SK-N-SH (cell line): ENCODE measurements around the gene RB1. TPM values are rescaled to one million over a fixed set of nuclear protein-coding genes. Genes with fewer than 3 reads are reported as not detected.

Experiments used
- CTCF ChIA-PET: fragments of 300-600, 350-600 bp; formaldehyde crosslinking; extraction: SDS; loops from one replicate; lab custom pipeline; 2021; lab: Yijun Ruan, JAX
- POLR2A ChIA-PET: fragments of 350-600 bp; sonication (Branson Sonifier 250); formaldehyde crosslinking; extraction: SDS; loops from one replicate; lab custom pipeline; 2020; ENCODE audit warnings: antibody characterized with exemption, inconsistent platforms; lab: Yijun Ruan, JAX
- DNase-seq: peaks from one replicate; pipeline ENCODE4 v3.0.0; 2012
- H2AFZ ChIP-seq: fragments of 200-600 bp; sonication (generic); 2 replicates; pipeline ENCODE4 v1.8.1; 2016; ENCODE audit warnings: antibody characterized with exemption, mild to moderate bottlenecking, low read depth
- H3F3A ChIP-seq: fragments of 200-600 bp; sonication (generic); replicated peaks from 2 replicates; pipeline ENCODE3; 2016; ENCODE audit warnings: antibody characterized with exemption, mild to moderate bottlenecking; ENCODE audit not compliant: insufficient read depth
- H3K27ac ChIP-seq, 2 experiments: fragments of 200-500 bp in 1 of 2; fragments of 200-600 bp in 1 of 2; sonication (Bioruptor generic) in 1 of 2; sonication (generic), shearing (Covaris generic) in 1 of 2; 2 replicates each; pipeline versions ENCODE4 v1.5.1 to v1.6.1; 2014 to 2016; ENCODE audit warnings: low read depth in 2 of 2, inconsistent platforms in 1 of 2, low read length in 1 of 2, mild to moderate bottlenecking in 1 of 2, mixed read lengths in 1 of 2
- H3K27me3 ChIP-seq: fragments of 200-600 bp; sonication (generic), shearing (Covaris generic); 2 replicates; pipeline ENCODE4 v1.6.1; 2016; ENCODE audit warnings: mixed run types; ENCODE audit not compliant: insufficient read depth
- H3K36me3 ChIP-seq, 2 experiments: fragments of 200-500 bp in 1 of 2; fragments of 200-600 bp in 1 of 2; sonication (Bioruptor generic) in 1 of 2; sonication (generic) in 1 of 2; replicated peaks in 1 of 2; 2 replicates each; pipeline versions ENCODE3 to v1.5.1; 2014 to 2016; ENCODE audit warnings: low read length in 1 of 2, mild to moderate bottlenecking in 1 of 2; ENCODE audit not compliant: insufficient read depth in 2 of 2, control insufficient read depth in 1 of 2
- H3K4me1 ChIP-seq, 2 experiments: fragments of 200-500 bp in 1 of 2; fragments of 200-600 bp in 1 of 2; sonication (Bioruptor generic) in 1 of 2; sonication (generic), shearing (Covaris generic) in 1 of 2; 2 replicates each; pipeline versions ENCODE4 v1.5.1 to v1.6.1; 2014 to 2016; ENCODE audit warnings: low read depth in 1 of 2, low read length in 1 of 2, mixed run types in 1 of 2; ENCODE audit not compliant: insufficient read depth in 2 of 2, control insufficient read depth in 1 of 2
- H3K4me2 ChIP-seq: fragments of 200-600 bp; sonication (generic), shearing (Covaris generic); 2 replicates; pipeline ENCODE4 v1.6.1; 2017; ENCODE audit warnings: mixed run types
- H3K4me3 ChIP-seq, 2 experiments: fragments of 200-500 bp in 1 of 2; fragments of 200-600 bp in 1 of 2; sonication (Bioruptor generic) in 1 of 2; sonication (generic), shearing (Covaris generic) in 1 of 2; 2 replicates each; pipeline versions ENCODE4 v1.5.1 to v1.8.1; 2014 to 2016; ENCODE audit warnings: low read depth in 2 of 2, inconsistent platforms in 1 of 2, low read length in 1 of 2, mild to moderate bottlenecking in 1 of 2, mixed read lengths in 1 of 2, moderate library complexity in 1 of 2
- H3K79me2 ChIP-seq: fragments of 200-600 bp; sonication (generic); 2 replicates; pipeline ENCODE4 v1.8.1; 2017; ENCODE audit warnings: mild to moderate bottlenecking; ENCODE audit not compliant: insufficient read depth
- H3K9ac ChIP-seq: fragments of 200-600 bp; sonication (generic); 2 replicates; pipeline ENCODE4 v1.6.1; 2017; ENCODE audit warnings: mixed run types
- H3K9me2 ChIP-seq: fragments of 200-600 bp; sonication (generic); 2 replicates; pipeline ENCODE4 v1.6.1; 2017; ENCODE audit warnings: mixed run types
- H3K9me3 ChIP-seq: fragments of 200-600 bp; sonication (generic); 2 replicates; pipeline ENCODE4 v1.6.1; 2017; ENCODE audit warnings: mixed run types, mild to moderate bottlenecking, moderate library complexity
- H4K20me1 ChIP-seq: fragments of 200-600 bp; sonication (generic); 2 replicates; pipeline ENCODE4 v1.6.1; 2017; ENCODE audit warnings: mild to moderate bottlenecking, mixed run types; ENCODE audit not compliant: insufficient read depth
- CHD2 ChIP-seq: fragments of 150-350 bp; IDR thresholded peaks from 2 replicates; pipeline ENCODE4 v1.6.1; 2018; ENCODE audit warnings: low read length; ENCODE audit not compliant: partially characterized antibody
- EP300 ChIP-seq, 2 experiments: IDR thresholded peaks; 2 replicates each; pipeline versions ENCODE4 v1.4.0 to v1.6.1; 2012; ENCODE audit warnings: borderline replicate concordance in 1 of 2, low read depth in 1 of 2, low read length in 1 of 2
- FOSL2 ChIP-seq: IDR thresholded peaks from 2 replicates; pipeline ENCODE4 v1.4.0; 2012; ENCODE audit warnings: low read depth, mild to moderate bottlenecking, moderate library complexity, borderline replicate concordance
- FOXJ3 ChIP-seq: sonication (generic); formaldehyde crosslinking; IDR thresholded peaks from 2 replicates; pipeline ENCODE4 v1.5.1; 2020; ENCODE audit warnings: mild to moderate bottlenecking, missing genetic modification reagents
- FOXM1 ChIP-seq: IDR thresholded peaks from 2 replicates; pipeline ENCODE4 v1.4.0; 2012; ENCODE audit warnings: low read depth, mild to moderate bottlenecking
- GABPA ChIP-seq: IDR thresholded peaks from 2 replicates; pipeline ENCODE4 v1.4.0; 2012; ENCODE audit warnings: low read depth, mild to moderate bottlenecking
- GATA2 ChIP-seq: sonication (generic); formaldehyde crosslinking; IDR thresholded peaks from 2 replicates; pipeline ENCODE4 v1.5.0; 2020; ENCODE audit warnings: mild to moderate bottlenecking, missing genetic modification reagents
- MAX ChIP-seq: IDR thresholded peaks from 2 replicates; pipeline ENCODE4 v1.4.0; 2012; ENCODE audit warnings: low read depth
- MXI1 ChIP-seq: IDR thresholded peaks from 2 replicates; pipeline ENCODE4 v1.6.1; 2012; ENCODE audit warnings: mild to moderate bottlenecking, low read depth, low read length, improper control_type of control experiment
- NFIC ChIP-seq: IDR thresholded peaks from 2 replicates; pipeline ENCODE4 v1.4.0; 2012; ENCODE audit warnings: borderline replicate concordance
- RAD21 ChIP-seq: IDR thresholded peaks from 2 replicates; pipeline ENCODE4 v1.6.1; 2012; ENCODE audit warnings: mild to moderate bottlenecking, low read length
- RFX5 ChIP-seq: IDR thresholded peaks from 2 replicates; pipeline ENCODE4 v1.6.1; 2012; ENCODE audit warnings: mild to moderate bottlenecking, improper control_type of control experiment, low read length
- RXRA ChIP-seq: IDR thresholded peaks from 2 replicates; pipeline ENCODE4 v1.4.0; 2012; ENCODE audit warnings: low read depth, mild to moderate bottlenecking, borderline replicate concordance
- SIN3A ChIP-seq: IDR thresholded peaks from 2 replicates; pipeline ENCODE4 v1.6.1; 2012; ENCODE audit warnings: low read depth, mild to moderate bottlenecking, low read length, moderate library complexity, borderline replicate concordance
- SMC3 ChIP-seq: IDR thresholded peaks from 2 replicates; pipeline ENCODE4 v1.6.1; 2012; ENCODE audit warnings: low read depth, low read length, improper control_type of control experiment
- TEAD4 ChIP-seq: IDR thresholded peaks from 2 replicates; pipeline ENCODE4 v1.4.0; 2012; ENCODE audit warnings: mild to moderate bottlenecking, borderline replicate concordance; ENCODE audit not compliant: insufficient read depth
- USF1 ChIP-seq: IDR thresholded peaks from 2 replicates; pipeline ENCODE4 v1.4.0; 2012; ENCODE audit warnings: low read depth, borderline replicate concordance
- USF2 ChIP-seq: fragments of 150-350 bp; IDR thresholded peaks from 2 replicates; pipeline ENCODE4 v1.6.1; 2017; ENCODE audit warnings: antibody characterized with exemption, low read length, low read depth, borderline replicate concordance
- YY1 ChIP-seq: IDR thresholded peaks from 2 replicates; pipeline ENCODE4 v1.4.0; 2012; ENCODE audit warnings: low read depth, mild to moderate bottlenecking
- ZBTB33 ChIP-seq: IDR thresholded peaks from 2 replicates; pipeline ENCODE4 v1.4.0; 2012; ENCODE audit warnings: low read depth, borderline replicate concordance
- WGBS: methylation state at CpG from one replicate; pipeline ENCODE4 v1.1.6; 2017; ENCODE audit warnings: low lambda C conversion rate; 5-methylcytosine and 5-hydroxymethylcytosine counted together
- polyA plus RNA-seq, 3 experiments: library from polyadenylated mRNA; depleted of rRNA; stranded (reverse); fragments of >200 nt; gene quantifications; 2 replicates each; pipeline ENCODE4 v1.2.3, GENCODE V29; 2012

RB1 gene
- polyA plus RNA-seq, 1 of the 3 experiments (the other 2 are of a cell fraction) = 11.5 TPM

GRCh38 chr13:48490241-48490640 lies 186.7 kb downstream of the RB1 start:
- Histone ChIP-seq H3K9me3 (no peaks in the 10 kb centered on the region; the same call in 1 of the 2 replicates), H3K36me3 (peaks cover 0 to 5% of the 10 kb centered on the region in 2 experiments), H3K4me2 (no peak overlapping the region), H3K27me3 (no peaks in the 10 kb centered on the region), H2AFZ (no peak overlapping the region), H3K9me2 (no peaks in the 10 kb centered on the region), H3K27ac (no peak overlapping the region), H4K20me1 (no peaks in the 10 kb centered on the region), H3K4me3 (no peak overlapping the region), H3K79me2 (no peaks in the 10 kb centered on the region), H3K9ac (no peak overlapping the region), H3F3A (peaks cover 5% of the 10 kb centered on the region), H3K4me1 (peaks cover 0 to 7% of the 10 kb centered on the region in 2 experiments; a peak in 2 of 4 replicates)
- WGBS = 93% methylated on average over 3 of the region's 3 CpGs
- CTCF ChIA-PET = no interaction called here
- DNase-seq = no peak
- TF ChIP-seq USF2 (no peak), GABPA (no peak), SIN3A (no peak), MXI1 (no peak), CHD2 (no peak), FOSL2 (no peak), YY1 (no peak), RFX5 (no peak), ZBTB33 (no peak), EP300 (IDR thresholded peaks at IDR 0.05; ENCODE audit: borderline replicate concordance in 1 of 2, low read depth in 1 of 2, low read length in 1 of 2) (no peak), FOXJ3 (no peak), NFIC (no peak), TEAD4 (no peak)
- POLR2A ChIA-PET = no interaction called here

- Histone ChIP-seq H3K4me3 (no peak overlapping the region), H2AFZ (no peak overlapping the region), H3K4me1 (peaks cover 0 to 7% of the 10 kb centered on the region in 2 experiments; a peak in 2 of 4 replicates), H3K79me2 (no peaks in the 10 kb centered on the region), H3K4me2 (no peak overlapping the region), H3K9me2 (no peaks in the 10 kb centered on the region), H3F3A (peaks cover 5% of the 10 kb centered on the region), H3K9ac (no peak overlapping the region), H3K27me3 (no peaks in the 10 kb centered on the region), H3K36me3 (peaks cover 0 to 5% of the 10 kb centered on the region in 2 experiments), H3K27ac (no peak overlapping the region), H3K9me3 (no peaks in the 10 kb centered on the region; the same call in 1 of the 2 replicates), H4K20me1 (no peaks in the 10 kb centered on the region)
- no peak for DNase-seq
- ChIA-PET POLR2A (no interaction called here), CTCF (interaction anchor here (1.3 kb wide), 1 partner anchor 88 kb away, joined by 3 read pairs; no protein-coding TSS in a partner anchor)
- TF ChIP-seq FOXM1 (no peak), FOXJ3 (no peak), FOSL2 (no peak), EP300 (IDR thresholded peaks at IDR 0.05; ENCODE audit: borderline replicate concordance in 1 of 2, low read depth in 1 of 2, low read length in 1 of 2) (no peak), GABPA (no peak), RXRA (no peak), MAX (no peak), GATA2 (CRISPR knock-in tag) (no peak), ZBTB33 (no peak), USF1 (no peak), RAD21 (no peak), SMC3 (no peak), TEAD4 (no peak)
Measured at GRCh38 chr13:48491423-48492095, 188.0 kb downstream of the RB1 start.
